ENCODE results near the gene TTLL5. TPM values are rescaled to one million over a fixed set of nuclear protein-coding genes. Genes with fewer than 3 reads are reported as not detected.

TTLL5 gene
- total and polyA plus RNA-seq, 2 of the 13 experiments (the other 11 are each of a cell fraction or from before 2014, with no cell fraction given) = 11.8 to 18.8 TPM

DNA sequence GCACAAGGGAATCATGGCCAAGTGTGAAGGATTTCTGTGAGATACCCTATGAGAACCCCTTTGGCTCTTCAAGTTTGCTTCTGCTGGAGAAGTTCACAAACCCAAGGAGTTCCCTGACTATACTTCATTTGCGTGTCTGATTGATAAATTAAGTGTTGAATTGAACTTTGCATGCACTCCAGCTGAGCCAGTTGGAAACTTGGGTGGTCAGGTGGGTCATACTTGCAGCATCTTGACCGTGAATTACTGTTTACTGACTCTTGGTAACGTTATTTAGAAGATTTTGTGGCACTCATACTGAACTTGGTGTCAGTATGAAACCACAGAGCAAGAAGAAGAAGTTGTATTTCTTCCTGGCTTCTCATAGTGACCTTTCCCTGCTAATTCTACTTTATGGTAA lies 243.3 kb downstream of the TTLL5 start:
- in situ Hi-C loops (cut with HindIII; ENCODE audit: extremely low pct_ligation_motif_present, low pct_unique_long_range_greater_than_20kb) = no loop called here
- Histone ChIP-seq H3K9me3 (ENCODE audit: low read length) (no peaks in the 10 kb centered on the region), H3K4me1 (ENCODE audit: insufficient read depth, low read length) (no peaks in the 10 kb centered on the region), H3K27ac (ENCODE audit: extremely low read length, insufficient read depth, low read length) (no peak overlapping the region), H4K20me1 (ENCODE audit: insufficient read depth, low read length) (no peaks in the 10 kb centered on the region), H3K79me2 (ENCODE audit: insufficient read depth, low read length) (no peaks in the 10 kb centered on the region), H3K9ac (ENCODE audit: insufficient read depth, low read depth, low read length) (no peak overlapping the region), H3K27me3 (ENCODE audit: control insufficient read depth in 1 of 2, insufficient read depth in 2 of 2, low read length in 2 of 2) (no peaks in the 10 kb centered on the region), H3K4me2 (ENCODE audit: low read depth, low read length) (no peak overlapping the region), H2AFZ (ENCODE audit: low read length) (no peak overlapping the region), H3K36me3 (replicated peaks in 1 of 2; ENCODE audit: control insufficient read depth in 1 of 2, insufficient read depth in 2 of 2, low read length in 2 of 2) (peaks cover 4 to 10% of the 10 kb centered on the region in 2 experiments; a peak in 3 of 5 replicates), H3K4me3 (replicated peaks in 1 of 3; ENCODE audit: insufficient read depth in 1 of 3, low read depth in 2 of 3, low read length in 3 of 3) (no peak overlapping the region)
- no TSS peak for BruUV-seq (replicated peaks)
- ChIA-PET POLR2A (no interaction called here), CTCF (ENCODE audit: low intra/inter-chr PET ratio, low total read pairs) (no interaction called here)
- WGBS (ENCODE audit: low lambda C conversion rate) = 100% methylated on average over 2 of the region's 3 CpGs
- FAIRE-seq = no peak
- DNase-seq (ENCODE audit: low spot score) = no peak
- intact Hi-C loops (cut with micrococcal nuclease; ENCODE audit: unreplicated experiment) = no loop called here
- no peak for ATAC-seq
- no peak for TF ChIP-seq ZNF615 (CRISPR knock-in tag; IDR thresholded peaks at IDR 0.05; ENCODE audit: borderline replicate concordance)
- no peak for TF ChIP-seq HES4 (CRISPR knock-in tag; IDR thresholded peaks at IDR 0.05; ENCODE audit: borderline replicate concordance)
- TF ChIP-seq ZNF629 (CRISPR knock-in tag; conservative IDR thresholded peaks at IDR 0.05) = no peak
- TF ChIP-seq, protein P1, sequence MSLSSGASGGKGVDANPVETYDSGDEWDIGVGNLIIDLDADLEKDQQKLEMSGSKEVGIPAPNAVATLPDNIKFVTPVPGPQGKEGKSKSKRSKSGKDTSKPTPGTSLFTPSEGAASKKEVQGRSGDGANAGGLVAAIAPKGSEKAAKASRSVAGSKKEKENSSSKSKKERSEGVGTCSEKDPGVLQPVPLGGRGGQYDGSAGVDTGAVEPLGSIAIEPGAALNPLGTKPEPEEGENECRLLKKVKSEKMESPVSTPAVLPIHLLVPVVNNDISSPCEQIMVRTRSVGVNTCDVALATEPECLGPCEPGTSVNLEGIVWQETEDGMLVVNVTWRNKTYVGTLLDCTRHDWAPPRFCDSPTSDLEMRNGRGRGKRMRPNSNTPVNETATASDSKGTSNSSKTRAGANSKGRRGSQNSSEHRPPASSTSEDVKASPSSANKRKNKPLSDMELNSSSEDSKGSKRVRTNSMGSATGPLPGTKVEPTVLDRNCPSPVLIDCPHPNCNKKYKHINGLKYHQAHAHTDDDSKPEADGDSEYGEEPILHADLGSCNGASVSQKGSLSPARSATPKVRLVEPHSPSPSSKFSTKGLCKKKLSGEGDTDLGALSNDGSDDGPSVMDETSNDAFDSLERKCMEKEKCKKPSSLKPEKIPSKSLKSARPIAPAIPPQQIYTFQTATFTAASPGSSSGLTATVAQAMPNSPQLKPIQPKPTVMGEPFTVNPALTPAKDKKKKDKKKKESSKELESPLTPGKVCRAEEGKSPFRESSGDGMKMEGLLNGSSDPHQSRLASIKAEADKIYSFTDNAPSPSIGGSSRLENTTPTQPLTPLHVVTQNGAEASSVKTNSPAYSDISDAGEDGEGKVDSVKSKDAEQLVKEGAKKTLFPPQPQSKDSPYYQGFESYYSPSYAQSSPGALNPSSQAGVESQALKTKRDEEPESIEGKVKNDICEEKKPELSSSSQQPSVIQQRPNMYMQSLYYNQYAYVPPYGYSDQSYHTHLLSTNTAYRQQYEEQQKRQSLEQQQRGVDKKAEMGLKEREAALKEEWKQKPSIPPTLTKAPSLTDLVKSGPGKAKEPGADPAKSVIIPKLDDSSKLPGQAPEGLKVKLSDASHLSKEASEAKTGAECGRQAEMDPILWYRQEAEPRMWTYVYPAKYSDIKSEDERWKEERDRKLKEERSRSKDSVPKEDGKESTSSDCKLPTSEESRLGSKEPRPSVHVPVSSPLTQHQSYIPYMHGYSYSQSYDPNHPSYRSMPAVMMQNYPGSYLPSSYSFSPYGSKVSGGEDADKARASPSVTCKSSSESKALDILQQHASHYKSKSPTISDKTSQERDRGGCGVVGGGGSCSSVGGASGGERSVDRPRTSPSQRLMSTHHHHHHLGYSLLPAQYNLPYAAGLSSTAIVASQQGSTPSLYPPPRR (CRISPR knock-in tag; IDR thresholded peaks at IDR 0.05; ENCODE audit: borderline replicate concordance) = no peak
- no peak for TF ChIP-seq RARG (CRISPR knock-in tag; IDR thresholded peaks at IDR 0.05; ENCODE audit: low read depth)
- TF ChIP-seq FOXP1 (IDR thresholded peaks at IDR 0.05) = no peak
- TF ChIP-seq FOXP1 (CRISPR knock-in tag; IDR thresholded peaks at IDR 0.05) = no peak
- no peak for TF ChIP-seq U2AF2 (IDR thresholded peaks at IDR 0.05; ENCODE audit: low read depth, low read length)
- TF ChIP-seq, protein P2, sequence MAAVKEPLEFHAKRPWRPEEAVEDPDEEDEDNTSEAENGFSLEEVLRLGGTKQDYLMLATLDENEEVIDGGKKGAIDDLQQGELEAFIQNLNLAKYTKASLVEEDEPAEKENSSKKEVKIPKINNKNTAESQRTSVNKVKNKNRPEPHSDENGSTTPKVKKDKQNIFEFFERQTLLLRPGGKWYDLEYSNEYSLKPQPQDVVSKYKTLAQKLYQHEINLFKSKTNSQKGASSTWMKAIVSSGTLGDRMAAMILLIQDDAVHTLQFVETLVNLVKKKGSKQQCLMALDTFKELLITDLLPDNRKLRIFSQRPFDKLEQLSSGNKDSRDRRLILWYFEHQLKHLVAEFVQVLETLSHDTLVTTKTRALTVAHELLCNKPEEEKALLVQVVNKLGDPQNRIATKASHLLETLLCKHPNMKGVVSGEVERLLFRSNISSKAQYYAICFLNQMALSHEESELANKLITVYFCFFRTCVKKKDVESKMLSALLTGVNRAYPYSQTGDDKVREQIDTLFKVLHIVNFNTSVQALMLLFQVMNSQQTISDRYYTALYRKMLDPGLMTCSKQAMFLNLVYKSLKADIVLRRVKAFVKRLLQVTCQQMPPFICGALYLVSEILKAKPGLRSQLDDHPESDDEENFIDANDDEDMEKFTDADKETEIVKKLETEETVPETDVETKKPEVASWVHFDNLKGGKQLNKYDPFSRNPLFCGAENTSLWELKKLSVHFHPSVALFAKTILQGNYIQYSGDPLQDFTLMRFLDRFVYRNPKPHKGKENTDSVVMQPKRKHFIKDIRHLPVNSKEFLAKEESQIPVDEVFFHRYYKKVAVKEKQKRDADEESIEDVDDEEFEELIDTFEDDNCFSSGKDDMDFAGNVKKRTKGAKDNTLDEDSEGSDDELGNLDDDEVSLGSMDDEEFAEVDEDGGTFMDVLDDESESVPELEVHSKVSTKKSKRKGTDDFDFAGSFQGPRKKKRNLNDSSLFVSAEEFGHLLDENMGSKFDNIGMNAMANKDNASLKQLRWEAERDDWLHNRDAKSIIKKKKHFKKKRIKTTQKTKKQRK (IDR thresholded peaks at IDR 0.05; ENCODE audit: low read length) = no peak
- TF ChIP-seq NPAS2 (CRISPR knock-in tag; IDR thresholded peaks at IDR 0.05; ENCODE audit: borderline replicate concordance) = no peak
- no peak for TF ChIP-seq ZSCAN20 (CRISPR knock-in tag; IDR thresholded peaks at IDR 0.05; ENCODE audit: borderline replicate concordance)
- no peak for TF ChIP-seq ERF (CRISPR knock-in tag; IDR thresholded peaks at IDR 0.05)
- no peak for TF ChIP-seq ZNF121 (CRISPR knock-in tag; IDR thresholded peaks at IDR 0.05)
- no peak for TF ChIP-seq ZNF775 (CRISPR knock-in tag; IDR thresholded peaks at IDR 0.05; ENCODE audit: borderline replicate concordance)
- no peak for TF ChIP-seq ZSCAN30 (CRISPR knock-in tag; IDR thresholded peaks at IDR 0.05)
- no peak for TF ChIP-seq ZNF3 (CRISPR knock-in tag; IDR thresholded peaks at IDR 0.05)
- TF ChIP-seq, protein P3, sequence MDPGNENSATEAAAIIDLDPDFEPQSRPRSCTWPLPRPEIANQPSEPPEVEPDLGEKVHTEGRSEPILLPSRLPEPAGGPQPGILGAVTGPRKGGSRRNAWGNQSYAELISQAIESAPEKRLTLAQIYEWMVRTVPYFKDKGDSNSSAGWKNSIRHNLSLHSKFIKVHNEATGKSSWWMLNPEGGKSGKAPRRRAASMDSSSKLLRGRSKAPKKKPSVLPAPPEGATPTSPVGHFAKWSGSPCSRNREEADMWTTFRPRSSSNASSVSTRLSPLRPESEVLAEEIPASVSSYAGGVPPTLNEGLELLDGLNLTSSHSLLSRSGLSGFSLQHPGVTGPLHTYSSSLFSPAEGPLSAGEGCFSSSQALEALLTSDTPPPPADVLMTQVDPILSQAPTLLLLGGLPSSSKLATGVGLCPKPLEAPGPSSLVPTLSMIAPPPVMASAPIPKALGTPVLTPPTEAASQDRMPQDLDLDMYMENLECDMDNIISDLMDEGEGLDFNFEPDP (CRISPR knock-in tag; conservative IDR thresholded peaks at IDR 0.05) = no peak
